ENCODE results near the gene NOS3.

The NOS3 gene

DNA sequence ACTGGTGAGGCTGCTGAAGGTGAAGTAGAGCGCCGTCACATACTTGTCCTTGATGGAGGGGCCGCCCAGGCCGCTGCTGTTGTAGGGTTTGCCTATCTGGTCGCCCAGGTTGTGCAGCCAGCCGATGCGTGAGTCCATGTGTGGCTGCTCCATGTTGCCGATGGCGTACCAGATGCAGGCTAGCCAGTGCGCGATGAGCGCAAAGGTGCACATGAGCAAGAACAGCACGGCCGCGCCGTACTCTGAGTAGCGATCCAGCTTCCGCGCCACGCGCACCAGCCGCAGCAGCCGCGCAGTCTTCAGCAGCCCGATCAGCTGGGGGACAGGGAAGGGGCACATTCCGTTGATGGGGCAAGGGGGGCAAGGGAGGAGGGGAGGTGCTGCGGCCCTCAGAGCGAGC, 39.3 kb upstream of the NOS3 start:
- DNase-seq (ENCODE audit: low read depth in 4 of 4, low spot score in 1 of 4) = no peak

GRCh38 chr7:150952331-150953050, 38.3 kb upstream of the NOS3 start:
- DNase-seq (ENCODE audit: low read depth in 4 of 4, low spot score in 1 of 4) = no peak

- DNase-seq (ENCODE audit: low read depth in 4 of 4, low spot score in 1 of 4) = no peak
Measured at GRCh38 chr7:150953061-150953997, 37.5 kb upstream of the NOS3 start.

DNA sequence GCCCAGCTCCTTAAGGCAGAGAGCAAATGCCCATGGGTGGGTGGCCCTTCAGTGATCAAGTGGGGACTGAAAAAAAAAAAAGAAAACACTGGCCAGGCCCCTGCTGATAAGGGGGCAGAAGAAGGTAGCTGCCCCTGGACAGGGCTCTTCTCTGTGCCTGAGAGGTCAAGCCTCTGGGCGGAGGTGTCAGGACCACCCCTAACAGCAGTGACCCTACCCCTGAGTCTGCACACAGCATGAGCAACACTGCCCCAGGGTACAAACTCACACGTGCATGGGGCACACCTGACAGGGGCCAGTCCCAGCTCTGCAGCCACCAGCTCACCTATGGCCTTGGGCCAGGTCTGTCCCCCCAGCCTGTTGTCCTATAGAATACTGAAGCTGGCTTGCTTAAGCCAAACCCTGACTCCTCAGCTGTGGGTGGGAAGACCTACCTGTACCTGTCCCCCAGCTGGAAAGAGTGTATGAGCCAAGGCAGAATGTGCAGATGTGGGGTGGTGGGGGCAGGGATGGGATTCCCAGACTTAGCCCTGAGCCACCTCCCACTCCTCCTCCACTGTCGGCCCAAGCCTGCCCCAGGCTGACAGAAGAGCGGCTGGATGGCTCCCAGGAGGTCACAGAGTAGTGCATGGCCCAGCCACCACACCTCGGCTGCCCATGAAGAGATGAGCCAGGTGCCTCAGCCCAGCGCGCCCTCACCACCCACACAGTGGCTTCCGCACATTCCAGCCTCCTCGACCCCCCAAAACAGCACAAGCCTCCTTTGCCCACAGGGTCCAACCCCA, 36.4 kb upstream of the NOS3 start:
- DNase-seq (ENCODE audit: low read depth in 4 of 4, low spot score in 1 of 4) = no peak

GRCh38 chr7:150954986-150955518, 35.8 kb upstream of the NOS3 start:
- DNase-seq (ENCODE audit: low read depth in 4 of 4, low spot score in 1 of 4) = no peak

GRCh38 chr7:150955519-150956394, 35.1 kb upstream of the NOS3 start:
- no peak for DNase-seq (ENCODE audit: low read depth in 4 of 4, low spot score in 1 of 4)

DNA sequence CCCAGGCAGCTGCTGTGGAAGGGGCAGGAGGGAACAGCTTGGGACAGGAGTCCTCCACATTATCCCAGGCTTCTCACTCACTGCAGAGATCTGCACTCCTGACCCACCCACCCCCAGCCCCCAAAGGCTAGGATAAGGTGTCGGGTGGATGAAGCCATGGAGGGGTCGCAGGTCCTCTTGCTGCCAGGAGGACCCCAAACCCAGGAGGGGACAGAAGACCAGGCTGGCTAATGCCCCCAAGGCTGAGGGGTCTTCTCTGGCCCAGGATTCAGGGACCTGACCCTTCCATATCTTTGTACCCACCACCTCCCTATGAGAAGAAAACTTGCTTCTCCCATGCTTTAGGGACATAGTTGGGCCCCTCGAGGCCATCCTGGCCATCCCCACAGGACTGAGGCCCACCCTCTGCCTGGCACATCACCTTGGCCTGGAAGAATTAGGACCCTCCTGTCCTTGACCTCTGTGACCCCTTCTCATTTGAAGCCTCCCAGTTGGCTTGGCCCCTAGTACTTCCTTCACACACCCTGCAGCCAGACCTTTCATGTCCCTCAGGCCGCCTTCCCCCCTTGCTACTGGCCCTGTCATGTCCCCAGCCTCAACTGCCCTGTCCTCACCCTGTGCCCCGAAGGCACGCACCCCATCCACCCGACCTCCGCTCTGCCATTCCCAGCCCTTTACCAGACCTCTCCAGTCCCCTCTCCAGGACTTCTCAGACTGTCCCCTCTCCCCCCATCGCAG, 34.3 kb upstream of the NOS3 start:
- no peak for DNase-seq (ENCODE audit: low read depth in 4 of 4, low spot score in 1 of 4)

DNA sequence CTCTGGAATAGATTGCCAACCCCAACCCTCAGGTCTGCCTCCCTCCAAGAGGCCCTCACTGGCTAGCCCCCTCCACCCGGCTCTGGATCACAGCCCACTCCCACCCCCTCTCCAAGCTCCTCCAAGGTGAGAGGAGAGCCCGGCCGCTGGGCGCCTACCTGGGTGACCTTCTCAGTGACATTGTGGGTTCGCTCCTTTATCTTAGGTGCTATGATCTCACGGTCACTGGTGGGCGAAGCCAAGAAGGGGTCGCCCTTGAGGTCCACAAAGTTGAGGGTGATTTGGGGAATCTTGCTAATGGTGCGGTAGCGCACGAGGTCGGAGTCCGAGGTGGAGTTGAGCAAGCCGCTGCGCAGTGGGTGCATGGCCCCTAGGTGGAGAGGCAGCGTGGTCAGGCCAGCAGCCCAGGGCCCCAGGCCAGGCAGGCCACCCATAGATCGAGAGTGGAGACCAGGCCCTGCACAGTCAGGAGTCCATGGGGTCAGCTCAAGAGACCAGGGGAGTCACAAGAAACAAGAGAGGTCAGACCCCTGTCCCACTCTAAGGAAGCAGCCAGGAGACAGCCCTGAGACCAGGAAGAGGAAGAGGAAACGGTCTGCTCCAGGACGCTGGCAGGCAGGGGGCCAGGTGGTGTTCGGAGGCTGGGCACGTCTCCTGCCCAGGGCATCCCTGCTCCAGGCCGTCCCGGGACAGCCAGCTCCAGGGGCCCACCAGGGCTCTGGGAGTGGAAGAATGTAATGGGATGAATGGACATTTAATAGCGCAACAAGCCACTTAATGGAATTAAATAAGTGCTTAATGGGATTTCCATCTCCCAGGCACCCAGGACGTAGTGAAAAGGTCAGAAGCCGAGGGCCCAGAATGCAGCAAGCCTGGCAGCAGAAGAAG, 33.4 kb upstream of the NOS3 start:
- no peak for DNase-seq (ENCODE audit: low read depth in 4 of 4, low spot score in 1 of 4)

DNA sequence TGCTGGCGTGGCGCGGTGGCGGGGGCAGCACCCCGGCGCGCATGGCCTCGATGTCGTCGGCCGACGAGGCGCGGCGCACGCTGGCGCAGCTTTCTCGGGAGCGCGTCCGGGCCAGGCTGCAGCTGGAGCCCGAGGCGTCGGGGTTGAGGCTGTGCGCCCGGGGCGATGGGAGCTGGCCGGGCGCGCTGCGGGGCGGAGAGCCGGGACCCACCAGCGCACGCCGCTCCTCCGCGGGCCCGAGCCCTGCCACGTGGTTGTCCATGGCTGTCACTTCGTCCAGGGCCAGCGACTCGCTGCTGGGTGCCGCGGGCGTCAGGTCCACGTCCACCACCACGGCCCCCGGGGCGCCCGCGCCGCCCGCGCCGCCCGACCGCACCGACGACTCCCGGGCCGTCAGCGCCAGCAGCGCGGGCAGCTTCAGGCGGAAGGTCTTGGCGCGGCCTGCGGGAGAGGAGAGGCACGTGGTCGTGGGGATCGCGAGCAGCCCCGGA, 32.7 kb upstream of the NOS3 start:
- no peak for DNase-seq (ENCODE audit: low read depth in 4 of 4, low spot score in 1 of 4)

DNA sequence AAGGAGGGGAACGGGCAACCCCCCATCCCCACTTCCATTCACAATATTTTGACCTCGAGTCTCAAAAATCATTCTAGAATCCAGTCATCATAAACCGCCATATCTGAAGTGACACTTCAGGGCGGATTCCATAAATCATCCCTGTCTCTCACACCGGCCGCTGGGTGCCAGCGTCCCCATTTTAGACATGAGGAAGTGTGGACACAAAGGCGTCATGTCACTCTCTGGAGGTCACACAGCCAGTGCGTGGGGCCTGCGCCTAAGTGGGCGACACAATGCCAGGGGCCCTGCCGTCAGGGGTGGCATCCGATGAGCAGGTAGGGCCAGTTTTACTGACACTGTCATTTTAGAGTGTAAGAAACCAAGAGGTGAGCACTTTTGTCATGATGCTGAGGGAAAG, 32.2 kb upstream of the NOS3 start:
- DNase-seq (ENCODE audit: low read depth in 4 of 4, low spot score in 1 of 4) = no peak

DNA sequence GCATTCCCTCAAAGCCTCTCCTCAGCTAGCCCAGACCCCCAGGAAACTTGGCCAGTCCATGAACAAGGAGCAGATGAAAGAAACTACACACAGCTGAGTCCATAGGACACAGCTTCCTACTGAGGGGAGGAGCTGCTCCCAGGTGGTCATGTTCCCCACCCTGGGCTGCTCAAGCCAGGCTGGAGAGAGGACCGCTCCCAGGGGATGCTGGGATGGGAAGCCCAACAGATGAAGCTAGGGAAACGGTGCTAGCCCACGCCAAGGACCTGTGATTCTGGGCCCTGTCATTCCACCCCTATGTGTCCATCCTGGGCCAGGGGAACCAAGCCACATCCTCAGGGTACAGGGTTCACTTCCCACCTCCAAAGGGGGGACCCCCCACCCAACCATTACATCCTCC, 31.7 kb upstream of the NOS3 start:
- DNase-seq (ENCODE audit: low read depth in 4 of 4, low spot score in 1 of 4) = no peak

DNA sequence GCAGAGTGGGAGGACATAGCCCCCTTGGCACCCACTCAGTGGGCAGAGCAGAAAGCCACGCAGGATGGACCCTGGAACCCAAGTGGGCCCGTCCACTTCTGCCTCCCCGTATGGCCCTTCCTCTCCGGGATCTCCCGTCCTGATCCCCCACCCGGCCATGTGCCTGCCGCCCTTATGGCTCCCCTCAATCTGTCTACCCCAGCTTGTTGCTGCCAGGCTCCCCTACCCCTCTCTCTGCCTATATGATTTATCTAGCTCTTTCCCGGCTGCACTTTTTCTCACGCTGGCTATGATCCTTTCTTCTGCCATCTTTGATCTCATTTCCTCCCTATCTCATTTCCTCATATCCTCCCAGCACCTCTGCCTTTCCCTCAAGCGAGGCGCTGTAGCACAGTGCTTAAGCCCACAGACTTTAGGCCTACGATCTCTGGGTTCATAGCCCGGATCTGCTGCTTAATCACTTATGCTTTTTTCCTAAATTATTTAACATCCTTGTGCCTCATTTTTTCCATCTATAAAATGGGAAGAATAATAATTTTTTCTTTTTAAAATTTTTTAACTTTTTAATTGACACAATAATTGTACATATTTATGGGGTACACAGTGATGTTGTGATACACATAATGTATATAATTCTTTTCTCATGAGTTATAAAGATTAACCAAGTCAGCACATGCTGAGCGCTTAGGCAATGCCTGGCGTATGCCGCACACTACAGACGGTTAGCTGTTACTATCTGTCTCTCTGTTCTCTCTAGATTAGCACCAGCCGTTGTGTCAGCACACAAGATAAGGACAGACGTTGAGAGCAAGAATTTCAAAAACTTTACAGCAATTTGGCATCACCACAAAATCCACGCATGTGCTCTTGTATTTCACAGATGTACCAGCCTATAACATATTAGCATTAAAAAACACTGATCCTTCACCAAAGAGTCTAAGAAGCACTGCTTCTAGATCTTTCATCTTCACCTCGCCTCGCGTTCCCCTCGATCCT, 30.8 kb upstream of the NOS3 start:
- DNase-seq (ENCODE audit: low read depth in 4 of 4, low spot score in 1 of 4) = no peak

GRCh38 chr7:150961510-150962289, 29.1 kb upstream of the NOS3 start:
- DNase-seq (ENCODE audit: low read depth in 4 of 4, low spot score in 1 of 4) = no peak

DNA sequence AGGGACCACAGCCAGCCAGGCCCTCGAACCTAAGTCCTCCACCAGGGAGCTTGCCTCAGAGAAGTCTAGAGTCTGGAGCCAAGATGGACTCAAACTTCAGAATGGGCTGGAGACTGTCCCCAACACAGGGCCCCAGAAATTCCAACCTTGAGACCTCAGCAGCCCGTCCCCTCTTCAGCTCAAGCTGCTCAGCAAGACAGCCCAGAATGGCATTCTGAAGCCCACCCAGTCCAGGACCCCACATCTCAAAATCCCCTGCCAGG, 28.6 kb upstream of the NOS3 start:
- no peak for DNase-seq (ENCODE audit: low read depth in 4 of 4, low spot score in 1 of 4)

- DNase-seq (ENCODE audit: low read depth in 4 of 4, low spot score in 1 of 4) = no peak
Measured at GRCh38 chr7:150962553-150963399, 28.0 kb upstream of the NOS3 start.

Data from stimulated activated CD4-positive, alpha-beta T cell treated with anti-CD3 and anti-CD28 coated beads, Interleukin-1b, Interleukin-23, amount 100 ng/mL, for 24 hours (primary cell).